HuH-7.5 (cell line): ENCODE measurements around the gene NINJ2.

ENCODE experiments used
- DNase-seq: peaks from one replicate; pipeline ENCODE4 v3.0.0; 2011; ENCODE audit warnings: low spot score

Gene NINJ2

GRCh38 chr12:673849-674248, 10.6 kb upstream of the NINJ2 start:
- no peak for DNase-seq

- no peak for DNase-seq
These were observed 6.3 kb upstream of the NINJ2 start for GRCh38 chr12:669576-669945.

GRCh38 chr12:668090-668481, 4.8 kb upstream of the NINJ2 start:
- no peak for DNase-seq

GRCh38 chr12:666766-667308, 3.6 kb upstream of the NINJ2 start:
- no peak for DNase-seq

- no peak for DNase-seq
These were observed 2.8 kb upstream of the NINJ2 start for GRCh38 chr12:666066-666465.

GRCh38 chr12:664779-665092, 1.5 kb upstream of the NINJ2 start:
- no peak for DNase-seq

GRCh38 chr12:664075-664778, 982 bp upstream of the NINJ2 start:
- no peak for DNase-seq

GRCh38 chr12:662566-663292, 516 bp downstream of the NINJ2 start:
- DNase-seq, result no peak

GRCh38 chr12:661720-662486, 1.3 kb downstream of the NINJ2 start:
- DNase-seq, result no peak

GRCh38 chr12:659090-659683, 4.1 kb downstream of the NINJ2 start:
- DNase-seq, result no peak

- no peak for DNase-seq
These were observed 12.3 kb downstream of the NINJ2 start for GRCh38 chr12:650983-651382.

- DNase-seq, result no peak
These were observed 15.7 kb downstream of the NINJ2 start for GRCh38 chr12:647385-648085.

- peak; percentile 72 for DNase-seq
These were observed 16.5 kb downstream of the NINJ2 start for GRCh38 chr12:646442-647384.

GRCh38 chr12:645563-646071, 17.6 kb downstream of the NINJ2 start:
- no peak for DNase-seq

- DNase-seq, result no peak
These were observed 18.3 kb downstream of the NINJ2 start for GRCh38 chr12:644818-645552.

GRCh38 chr12:644303-644639, 19.0 kb downstream of the NINJ2 start:
- DNase-seq, result no peak

- no peak for DNase-seq
These were observed 19.6 kb downstream of the NINJ2 start for GRCh38 chr12:643475-644302.

GRCh38 chr12:642633-643474, 20.4 kb downstream of the NINJ2 start:
- peak; percentile 84 for DNase-seq
